GM23338 (cell line): ENCODE data around the gene CKLF.

Experiments used
- EZH2 ChIP-seq: fragments of 200-600 bp; sonication (generic); IDR thresholded peaks from one replicate; pipeline ENCODE4 v1.8.0; 2017; ENCODE audit warnings: antibody characterized with exemption, mild to moderate bottlenecking, low read depth; ENCODE audit not compliant: unreplicated experiment
- EZH2phosphoT487 ChIP-seq: fragments of 200-600 bp; sonication (generic); IDR thresholded peaks from one replicate; pipeline ENCODE4 v1.8.1; 2018; ENCODE audit warnings: antibody characterized with exemption; ENCODE audit not compliant: unreplicated experiment
- JUNB ChIP-seq: IDR thresholded peaks from one replicate; pipeline ENCODE4 v1.6.1; 2016; ENCODE audit warnings: antibody characterized with exemption; ENCODE audit not compliant: unreplicated experiment
- POLR2AphosphoS5 ChIP-seq: IDR thresholded peaks from 2 replicates; pipeline ENCODE4 v1.6.1; 2016; ENCODE audit warnings: antibody characterized with exemption, low read depth
- ZNF331 ChIP-seq: fragments of 250-450 bp; sonication (Bioruptor Pico); IDR thresholded peaks from 2 replicates; pipeline ENCODE4 v1.5.0; 2020; ENCODE audit warnings: low read depth, mild to moderate bottlenecking, moderate library complexity
- TF ChIP-seq, protein P1 (sequence below), 2 experiments: fragments of 200-600 bp in 1 of 2; sonication (generic) in 1 of 2; conservative IDR thresholded peaks; 2 replicates each; pipeline versions ENCODE4 v1.5.1 to v1.6.1; 2016 to 2017; ENCODE audit warnings: antibody characterized with exemption in 2 of 2, low read depth in 2 of 2, mild to moderate bottlenecking in 2 of 2, moderate library complexity in 1 of 2
- TF ChIP-seq, protein P2 (sequence below): IDR thresholded peaks from one replicate; pipeline ENCODE4 v1.6.1; 2018; ENCODE audit warnings: antibody characterized with exemption; ENCODE audit not compliant: unreplicated experiment
- TF ChIP-seq, protein P3 (sequence below): IDR thresholded peaks from 2 replicates; pipeline ENCODE4 v1.6.1; 2016; ENCODE audit warnings: antibody characterized with exemption

DNA sequence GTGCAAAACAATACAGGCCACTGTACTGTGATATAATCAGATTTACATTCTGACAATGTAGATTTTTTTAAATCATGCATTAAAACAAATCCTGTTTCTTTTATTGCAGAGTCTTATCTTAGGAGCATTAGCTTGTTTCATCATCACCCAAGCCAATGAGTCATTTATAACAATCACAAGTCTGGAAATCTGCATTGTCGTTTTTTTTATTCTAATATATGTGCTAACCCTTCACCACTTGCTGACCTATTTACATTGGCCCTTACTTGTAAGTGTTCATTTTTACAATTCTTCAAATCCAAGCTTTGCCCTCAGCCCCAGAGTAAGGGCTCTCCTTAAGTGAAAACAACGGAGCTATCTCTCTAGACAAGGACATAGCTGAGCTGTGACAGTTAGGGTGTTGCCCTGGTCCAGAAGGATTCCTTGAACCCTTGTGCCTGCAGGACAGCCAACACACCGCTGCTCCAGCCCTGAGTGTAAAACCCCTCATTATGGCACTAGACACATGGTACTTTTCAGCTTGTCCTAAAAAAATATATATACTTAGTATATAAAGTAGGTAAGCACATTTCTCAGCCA, 17.5 kb downstream of the CKLF start:
- TF ChIP-seq, protein P1, sequence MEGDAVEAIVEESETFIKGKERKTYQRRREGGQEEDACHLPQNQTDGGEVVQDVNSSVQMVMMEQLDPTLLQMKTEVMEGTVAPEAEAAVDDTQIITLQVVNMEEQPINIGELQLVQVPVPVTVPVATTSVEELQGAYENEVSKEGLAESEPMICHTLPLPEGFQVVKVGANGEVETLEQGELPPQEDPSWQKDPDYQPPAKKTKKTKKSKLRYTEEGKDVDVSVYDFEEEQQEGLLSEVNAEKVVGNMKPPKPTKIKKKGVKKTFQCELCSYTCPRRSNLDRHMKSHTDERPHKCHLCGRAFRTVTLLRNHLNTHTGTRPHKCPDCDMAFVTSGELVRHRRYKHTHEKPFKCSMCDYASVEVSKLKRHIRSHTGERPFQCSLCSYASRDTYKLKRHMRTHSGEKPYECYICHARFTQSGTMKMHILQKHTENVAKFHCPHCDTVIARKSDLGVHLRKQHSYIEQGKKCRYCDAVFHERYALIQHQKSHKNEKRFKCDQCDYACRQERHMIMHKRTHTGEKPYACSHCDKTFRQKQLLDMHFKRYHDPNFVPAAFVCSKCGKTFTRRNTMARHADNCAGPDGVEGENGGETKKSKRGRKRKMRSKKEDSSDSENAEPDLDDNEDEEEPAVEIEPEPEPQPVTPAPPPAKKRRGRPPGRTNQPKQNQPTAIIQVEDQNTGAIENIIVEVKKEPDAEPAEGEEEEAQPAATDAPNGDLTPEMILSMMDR (conservative IDR thresholded peaks at IDR 0.05; ENCODE audit: low read depth in 2 of 2), result no peak
- TF ChIP-seq EZH2 (no peak), POLR2AphosphoS5 (no peak), EZH2phosphoT487 (no peak), ZNF331 (CRISPR knock-in tag) (no peak), JUNB (no peak)
- TF ChIP-seq, protein P2, sequence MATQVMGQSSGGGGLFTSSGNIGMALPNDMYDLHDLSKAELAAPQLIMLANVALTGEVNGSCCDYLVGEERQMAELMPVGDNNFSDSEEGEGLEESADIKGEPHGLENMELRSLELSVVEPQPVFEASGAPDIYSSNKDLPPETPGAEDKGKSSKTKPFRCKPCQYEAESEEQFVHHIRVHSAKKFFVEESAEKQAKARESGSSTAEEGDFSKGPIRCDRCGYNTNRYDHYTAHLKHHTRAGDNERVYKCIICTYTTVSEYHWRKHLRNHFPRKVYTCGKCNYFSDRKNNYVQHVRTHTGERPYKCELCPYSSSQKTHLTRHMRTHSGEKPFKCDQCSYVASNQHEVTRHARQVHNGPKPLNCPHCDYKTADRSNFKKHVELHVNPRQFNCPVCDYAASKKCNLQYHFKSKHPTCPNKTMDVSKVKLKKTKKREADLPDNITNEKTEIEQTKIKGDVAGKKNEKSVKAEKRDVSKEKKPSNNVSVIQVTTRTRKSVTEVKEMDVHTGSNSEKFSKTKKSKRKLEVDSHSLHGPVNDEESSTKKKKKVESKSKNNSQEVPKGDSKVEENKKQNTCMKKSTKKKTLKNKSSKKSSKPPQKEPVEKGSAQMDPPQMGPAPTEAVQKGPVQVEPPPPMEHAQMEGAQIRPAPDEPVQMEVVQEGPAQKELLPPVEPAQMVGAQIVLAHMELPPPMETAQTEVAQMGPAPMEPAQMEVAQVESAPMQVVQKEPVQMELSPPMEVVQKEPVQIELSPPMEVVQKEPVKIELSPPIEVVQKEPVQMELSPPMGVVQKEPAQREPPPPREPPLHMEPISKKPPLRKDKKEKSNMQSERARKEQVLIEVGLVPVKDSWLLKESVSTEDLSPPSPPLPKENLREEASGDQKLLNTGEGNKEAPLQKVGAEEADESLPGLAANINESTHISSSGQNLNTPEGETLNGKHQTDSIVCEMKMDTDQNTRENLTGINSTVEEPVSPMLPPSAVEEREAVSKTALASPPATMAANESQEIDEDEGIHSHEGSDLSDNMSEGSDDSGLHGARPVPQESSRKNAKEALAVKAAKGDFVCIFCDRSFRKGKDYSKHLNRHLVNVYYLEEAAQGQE, result no peak
- TF ChIP-seq, protein P3, sequence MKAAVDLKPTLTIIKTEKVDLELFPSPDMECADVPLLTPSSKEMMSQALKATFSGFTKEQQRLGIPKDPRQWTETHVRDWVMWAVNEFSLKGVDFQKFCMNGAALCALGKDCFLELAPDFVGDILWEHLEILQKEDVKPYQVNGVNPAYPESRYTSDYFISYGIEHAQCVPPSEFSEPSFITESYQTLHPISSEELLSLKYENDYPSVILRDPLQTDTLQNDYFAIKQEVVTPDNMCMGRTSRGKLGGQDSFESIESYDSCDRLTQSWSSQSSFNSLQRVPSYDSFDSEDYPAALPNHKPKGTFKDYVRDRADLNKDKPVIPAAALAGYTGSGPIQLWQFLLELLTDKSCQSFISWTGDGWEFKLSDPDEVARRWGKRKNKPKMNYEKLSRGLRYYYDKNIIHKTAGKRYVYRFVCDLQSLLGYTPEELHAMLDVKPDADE, result no peak
